Vagina (tissue), 2 donors: ENCODE measurements around the gene CRISP3.

Experiments used
- POLR2AphosphoS5 ChIP-seq, 2 donors: sonication (generic); formaldehyde crosslinking; IDR thresholded peaks; one replicate each; pipeline ENCODE4 v1.9.0; 2017; ENCODE audit warnings: antibody characterized with exemption in 2 of 2, mild to moderate bottlenecking in 2 of 2, low read depth in 1 of 2; ENCODE audit not compliant: insufficient read depth in 1 of 2
- TF ChIP-seq, protein P1 (sequence below), 3 experiments: fragments of 450-650 bp in 2 of 3; fragments of 200-600 bp in 1 of 3; sonication (generic) in 1 of 3; IDR thresholded peaks; one replicate each; pipeline ENCODE4 v1.5.1; 2017 to 2019; ENCODE audit warnings: antibody characterized with exemption in 3 of 3, mild to moderate bottlenecking in 2 of 3, moderate library complexity in 2 of 3

DNA sequence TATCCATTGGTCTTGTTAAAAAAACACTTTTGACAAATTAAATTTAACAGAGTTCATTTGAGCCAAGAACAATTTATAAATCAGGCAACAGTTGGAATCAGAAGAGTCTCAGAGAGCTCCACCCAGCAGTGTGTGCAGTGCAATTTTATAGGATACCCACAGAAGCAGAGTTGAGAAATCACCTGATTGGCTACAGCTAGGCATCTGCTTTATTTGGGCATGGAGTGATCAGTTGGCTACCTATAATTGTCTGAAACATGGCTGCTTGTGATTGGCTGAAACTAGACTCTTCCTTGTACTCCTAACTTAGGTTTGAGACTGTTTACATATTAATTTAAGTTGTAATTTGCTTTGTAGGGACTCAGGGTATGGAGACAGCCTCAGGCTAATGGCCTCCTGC is 30.9 kb upstream of the CRISP3 start:
- TF ChIP-seq, protein P1, sequence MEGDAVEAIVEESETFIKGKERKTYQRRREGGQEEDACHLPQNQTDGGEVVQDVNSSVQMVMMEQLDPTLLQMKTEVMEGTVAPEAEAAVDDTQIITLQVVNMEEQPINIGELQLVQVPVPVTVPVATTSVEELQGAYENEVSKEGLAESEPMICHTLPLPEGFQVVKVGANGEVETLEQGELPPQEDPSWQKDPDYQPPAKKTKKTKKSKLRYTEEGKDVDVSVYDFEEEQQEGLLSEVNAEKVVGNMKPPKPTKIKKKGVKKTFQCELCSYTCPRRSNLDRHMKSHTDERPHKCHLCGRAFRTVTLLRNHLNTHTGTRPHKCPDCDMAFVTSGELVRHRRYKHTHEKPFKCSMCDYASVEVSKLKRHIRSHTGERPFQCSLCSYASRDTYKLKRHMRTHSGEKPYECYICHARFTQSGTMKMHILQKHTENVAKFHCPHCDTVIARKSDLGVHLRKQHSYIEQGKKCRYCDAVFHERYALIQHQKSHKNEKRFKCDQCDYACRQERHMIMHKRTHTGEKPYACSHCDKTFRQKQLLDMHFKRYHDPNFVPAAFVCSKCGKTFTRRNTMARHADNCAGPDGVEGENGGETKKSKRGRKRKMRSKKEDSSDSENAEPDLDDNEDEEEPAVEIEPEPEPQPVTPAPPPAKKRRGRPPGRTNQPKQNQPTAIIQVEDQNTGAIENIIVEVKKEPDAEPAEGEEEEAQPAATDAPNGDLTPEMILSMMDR (IDR thresholded peaks at IDR 0.05): no peak
- no peak for TF ChIP-seq POLR2AphosphoS5 (IDR thresholded peaks at IDR 0.05; ENCODE audit: insufficient read depth in 1 of 2, low read depth in 1 of 2)
